OCI-LY3 (cell line): Measurements from ENCODE around the gene PIP5K1B.

Experiments used
- EZH2phosphoT487 ChIP-seq: fragments of 200-600 bp; shearing (Covaris generic); IDR thresholded peaks from 2 replicates; pipeline ENCODE4 v1.6.1; 2018; ENCODE audit warnings: antibody characterized with exemption, mixed run types, low read depth
- TF ChIP-seq, protein P1 (sequence below): fragments of 200-600, 300-600 bp; sonication (generic); IDR thresholded peaks from 2 replicates; pipeline ENCODE4 v1.5.1; 2014; ENCODE audit warnings: antibody characterized with exemption, low read length, low read depth

DNA sequence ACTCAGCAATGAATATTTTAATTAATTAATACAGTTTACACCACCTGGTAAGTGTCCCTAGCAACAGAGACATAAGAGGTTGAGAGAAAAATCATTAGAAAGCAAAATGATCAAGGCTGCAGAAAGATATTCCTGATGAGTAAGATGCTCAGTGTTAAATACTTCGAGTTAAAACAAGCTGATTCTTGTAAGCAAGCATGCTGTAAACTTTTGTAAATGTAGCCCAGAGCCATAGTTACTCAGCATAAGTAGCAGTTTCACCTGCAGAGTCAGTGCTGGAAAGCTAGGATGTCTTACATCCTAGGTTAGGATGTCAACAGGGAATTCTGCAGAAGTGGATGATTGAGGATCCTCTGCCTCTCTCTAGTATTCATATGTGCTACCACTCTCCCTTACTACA lies 304.7 kb downstream of the PIP5K1B start:
- TF ChIP-seq, protein P1, sequence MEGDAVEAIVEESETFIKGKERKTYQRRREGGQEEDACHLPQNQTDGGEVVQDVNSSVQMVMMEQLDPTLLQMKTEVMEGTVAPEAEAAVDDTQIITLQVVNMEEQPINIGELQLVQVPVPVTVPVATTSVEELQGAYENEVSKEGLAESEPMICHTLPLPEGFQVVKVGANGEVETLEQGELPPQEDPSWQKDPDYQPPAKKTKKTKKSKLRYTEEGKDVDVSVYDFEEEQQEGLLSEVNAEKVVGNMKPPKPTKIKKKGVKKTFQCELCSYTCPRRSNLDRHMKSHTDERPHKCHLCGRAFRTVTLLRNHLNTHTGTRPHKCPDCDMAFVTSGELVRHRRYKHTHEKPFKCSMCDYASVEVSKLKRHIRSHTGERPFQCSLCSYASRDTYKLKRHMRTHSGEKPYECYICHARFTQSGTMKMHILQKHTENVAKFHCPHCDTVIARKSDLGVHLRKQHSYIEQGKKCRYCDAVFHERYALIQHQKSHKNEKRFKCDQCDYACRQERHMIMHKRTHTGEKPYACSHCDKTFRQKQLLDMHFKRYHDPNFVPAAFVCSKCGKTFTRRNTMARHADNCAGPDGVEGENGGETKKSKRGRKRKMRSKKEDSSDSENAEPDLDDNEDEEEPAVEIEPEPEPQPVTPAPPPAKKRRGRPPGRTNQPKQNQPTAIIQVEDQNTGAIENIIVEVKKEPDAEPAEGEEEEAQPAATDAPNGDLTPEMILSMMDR, result no peak
- TF ChIP-seq EZH2phosphoT487, result no peak
